SU-DHL-6 (cell line): ENCODE measurements around the gene ADAD2.

ENCODE experiments used
- H2AFZ ChIP-seq: fragments of 200-600 bp; sonication (generic); 2 replicates; pipeline ENCODE4 v1.6.1; 2014; ENCODE audit warnings: low read depth, mild to moderate bottlenecking, moderate library complexity, mixed read lengths, antibody characterized with exemption, low read length; ENCODE audit not compliant: severe bottlenecking
- H3F3A ChIP-seq: fragments of 200-600 bp; shearing (Covaris generic); 2 replicates; pipeline ENCODE4 v1.6.0; 2016; ENCODE audit warnings: antibody characterized with exemption, mild to moderate bottlenecking; ENCODE audit not compliant: insufficient read depth
- H3K27ac ChIP-seq: fragments of 200-600 bp; sonication (generic); 2 replicates; pipeline ENCODE4 v1.5.1; 2016; ENCODE audit warnings: low read depth, mild to moderate bottlenecking, low read length, moderate library complexity, mixed read lengths
- H3K27me3 ChIP-seq: fragments of 200-600 bp; sonication (generic), shearing (Covaris generic); 2 replicates; pipeline ENCODE4 v1.6.0; 2014; ENCODE audit warnings: mild to moderate bottlenecking, low read length
- H3K36me3 ChIP-seq: fragments of 200-600 bp; sonication (generic); 2 replicates; pipeline ENCODE4 v1.6.1; 2014; ENCODE audit warnings: mild to moderate bottlenecking, low read length, mixed read lengths
- H3K4me2 ChIP-seq: fragments of 300-600, 200-600 bp; shearing (Covaris generic), sonication (generic); 2 replicates; pipeline ENCODE4 v1.6.0; 2014; ENCODE audit warnings: low read length, low read depth, mild to moderate bottlenecking; ENCODE audit not compliant: poor library complexity, severe bottlenecking
- H3K4me3 ChIP-seq: fragments of 200-600 bp; sonication (generic); 2 replicates; pipeline ENCODE4 v1.5.1; 2014; ENCODE audit warnings: antibody characterized with exemption, low read length, mild to moderate bottlenecking, mixed read lengths; ENCODE audit not compliant: insufficient read depth, poor library complexity, severe bottlenecking
- H3K79me2 ChIP-seq: fragments of 200-600 bp; sonication (generic); 2 replicates; pipeline ENCODE4 v1.6.1; 2014; ENCODE audit warnings: mild to moderate bottlenecking, low read length, moderate library complexity; ENCODE audit not compliant: insufficient read depth
- H3K9ac ChIP-seq: fragments of 200-600 bp; sonication (generic); 2 replicates; pipeline ENCODE4 v1.7.0; 2014; ENCODE audit warnings: mild to moderate bottlenecking, low read length
- H3K9me2 ChIP-seq: fragments of 200-600 bp; sonication (generic); replicated peaks from 2 replicates; pipeline ENCODE4 v1.6.1; 2014; ENCODE audit warnings: low read length; ENCODE audit not compliant: insufficient read depth
- H3K9me3 ChIP-seq: fragments of 200-600 bp; sonication (generic); 2 replicates; pipeline ENCODE4 v1.6.1; 2014; ENCODE audit warnings: low read length, mixed read lengths; ENCODE audit not compliant: insufficient read depth
- H4K20me1 ChIP-seq: fragments of 200-600 bp; sonication (generic); 2 replicates; pipeline ENCODE4 v1.6.1; 2014; ENCODE audit warnings: low read depth, mild to moderate bottlenecking, antibody characterized with exemption, low read length, moderate library complexity, mixed read lengths
- CTCF ChIP-seq: fragments of 200-600 bp; sonication (generic); IDR thresholded peaks from one replicate; pipeline ENCODE4 v1.5.1; 2017; ENCODE audit warnings: antibody characterized with exemption, mild to moderate bottlenecking, low read length, moderate library complexity; ENCODE audit not compliant: insufficient read depth, poor library complexity, severe bottlenecking
- EZH2phosphoT487 ChIP-seq: fragments of 200-600 bp; sonication (generic), shearing (Covaris generic); conservative IDR thresholded peaks from 2 replicates; pipeline ENCODE4 v1.6.1; 2018; ENCODE audit warnings: mild to moderate bottlenecking, antibody characterized with exemption, low read length, moderate library complexity, mixed read lengths

The ADAD2 gene

GRCh38 chr16:84228256-84228838, 37.4 kb downstream of the ADAD2 start:
- H3K9me2 ChIP-seq: no peaks in the 10 kb centered on the region
- H3K4me3 ChIP-seq: no peak overlapping the region
- H4K20me1 ChIP-seq: no peaks in the 10 kb centered on the region
- TF ChIP-seq EZH2phosphoT487 (no peak), CTCF (no peak)
- no peaks in the 10 kb centered on the region for H3K36me3 ChIP-seq
- H3K27me3 ChIP-seq: no peaks in the 10 kb centered on the region
- H3K79me2 ChIP-seq: no peaks in the 10 kb centered on the region
- no peak overlapping the region for H3K9ac ChIP-seq
- H2AFZ ChIP-seq: no peak overlapping the region
- no peak overlapping the region for H3K4me2 ChIP-seq
- H3K9me3 ChIP-seq: no peaks in the 10 kb centered on the region
- H3F3A ChIP-seq: no peaks in the 10 kb centered on the region
- no peak overlapping the region for H3K27ac ChIP-seq

- TF ChIP-seq CTCF (no peak), EZH2phosphoT487 (no peak)
- H3K27ac ChIP-seq: no peak overlapping the region
Measured at GRCh38 chr16:84229471-84229870, 38.5 kb downstream of the ADAD2 start.

GRCh38 chr16:84232060-84232459, 41.1 kb downstream of the ADAD2 start:
- no peaks in the 10 kb centered on the region for H3K27me3 ChIP-seq
- H2AFZ ChIP-seq: no peak overlapping the region
- no peak overlapping the region for H3K4me2 ChIP-seq
- no peaks in the 10 kb centered on the region for H3K79me2 ChIP-seq
- no peak overlapping the region for H3K9ac ChIP-seq
- no peaks in the 10 kb centered on the region for H3K9me2 ChIP-seq
- no peak overlapping the region for H3K27ac ChIP-seq
- no peaks in the 10 kb centered on the region for H3K36me3 ChIP-seq
- TF ChIP-seq EZH2phosphoT487 (no peak), CTCF (no peak)
- no peaks in the 10 kb centered on the region for H4K20me1 ChIP-seq
- no peak overlapping the region for H3K4me3 ChIP-seq
- no peaks in the 10 kb centered on the region for H3K9me3 ChIP-seq
- no peaks in the 10 kb centered on the region for H3F3A ChIP-seq

More at GRCh38 chr16:84229471-84229870, 38.5 kb downstream of the ADAD2 start:
- Histone ChIP-seq H3K4me3 (no peak overlapping the region), H3F3A (no peaks in the 10 kb centered on the region), H3K4me2 (no peak overlapping the region), H3K9ac (no peak overlapping the region), H3K9me2 (no peaks in the 10 kb centered on the region), H4K20me1 (no peaks in the 10 kb centered on the region), H3K27me3 (no peaks in the 10 kb centered on the region), H2AFZ (no peak overlapping the region), H3K9me3 (no peaks in the 10 kb centered on the region), H3K79me2 (no peaks in the 10 kb centered on the region), H3K36me3 (no peaks in the 10 kb centered on the region)
